Measurements from ENCODE around the gene P2RX5. TPM values are rescaled to one million over a fixed set of nuclear protein-coding genes. Genes with fewer than 3 reads are reported as not detected.

The P2RX5 gene
- total and polyA plus RNA-seq, 7 experiments from 2014 or later = 10.7 to 94.5 (median 18.2) TPM

DNA sequence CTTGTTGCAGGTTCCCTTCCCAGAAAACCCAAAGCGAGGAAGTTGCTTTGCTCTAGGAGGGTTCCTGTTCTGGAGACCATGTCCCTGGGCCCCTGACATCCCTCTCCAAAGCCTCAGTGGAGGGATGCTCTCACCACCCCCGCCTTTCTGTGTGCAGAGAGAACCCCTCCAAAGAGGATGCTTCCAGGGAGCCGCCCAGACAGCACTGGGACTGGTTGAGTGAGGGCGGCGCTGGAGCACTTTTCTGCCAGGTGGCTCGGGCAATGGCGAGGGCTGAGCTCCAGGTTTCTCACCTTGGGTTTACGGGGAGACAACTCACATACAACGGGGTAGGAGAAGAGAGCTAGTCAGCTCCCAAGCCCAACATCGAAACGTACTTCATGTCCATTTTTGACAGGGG lies 20.1 kb downstream of the P2RX5 start:
- no peak overlapping the region for H3K27ac ChIP-seq (ENCODE audit: low read depth, low read length)
- H3K9me3 ChIP-seq (ENCODE audit: control insufficient read depth in 2 of 3, low read length in 3 of 3) = no peaks in the 10 kb centered on the region
- Mint-ChIP-seq H3K36me3 (peaks cover 0 to 14% (median 0%) of the 10 kb centered on the region in 5 donors), H3K27ac (peak overlapping the region in 2 of 9 donors; percentile 34 to 48), H3K27me3 (no peaks in the 10 kb centered on the region), H3K9me3 (peaks cover 0 to 2% (median 0%) of the 10 kb centered on the region in 11 donors), H3K4me3 (no peak overlapping the region), H3K4me1 (peaks cover 3 to 13% (median 5%) of the 10 kb centered on the region in 7 donors)
- no peaks in the 10 kb centered on the region for H3K27me3 ChIP-seq (ENCODE audit: control insufficient read depth in 2 of 2, insufficient read depth in 2 of 2, low read length in 2 of 2)
- H3K4me1 ChIP-seq (ENCODE audit: control insufficient read depth in 2 of 2, insufficient read depth in 2 of 2, low read length in 2 of 2) = no peaks in the 10 kb centered on the region
- ChIA-PET POLR2A (no interaction called here), CTCF (interaction anchor here (1.5 kb wide), 1 partner anchor 152 kb away, joined by 5 read pairs; no protein-coding TSS in a partner anchor)
- peaks cover 0 to 33% (median 0%) of the 10 kb centered on the region in 3 experiments for H3K36me3 ChIP-seq (ENCODE audit: control insufficient read depth in 2 of 3, insufficient read depth in 3 of 3, low read length in 3 of 3)
- intact Hi-C loops (cut with micrococcal nuclease) = no loop called here
- ATAC-seq = no peak
- no peak for DNase-seq
- H3K4me3 ChIP-seq (ENCODE audit: low read length) = no peak overlapping the region

DNA sequence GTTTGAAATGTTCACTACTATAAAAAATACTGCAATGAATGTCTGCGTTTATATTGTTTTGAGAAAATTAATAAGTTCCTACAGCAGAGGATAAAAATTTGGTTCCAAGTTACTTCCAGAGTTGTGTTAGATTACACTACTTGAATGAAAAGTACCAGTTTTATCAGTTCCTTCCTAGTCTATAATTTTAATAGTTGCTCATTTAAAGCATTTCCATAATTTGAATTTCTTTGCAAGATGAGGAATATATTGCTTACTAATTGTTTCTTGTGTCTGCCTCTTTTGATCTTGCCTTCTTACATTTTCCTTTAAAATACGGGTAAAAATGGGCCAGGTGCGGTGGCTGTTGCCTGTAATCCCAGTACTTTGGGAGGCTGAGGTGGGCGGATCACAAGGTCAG lies 23.4 kb downstream of the P2RX5 start:
- POLR2A ChIA-PET = no interaction called here
- CTCF ChIA-PET = no interaction called here
- ATAC-seq (no peak), DNase-seq (no peak)
- Histone ChIP-seq H3K27me3 (ENCODE audit: control insufficient read depth in 2 of 2, insufficient read depth in 2 of 2, low read length in 2 of 2) (no peaks in the 10 kb centered on the region), H3K4me3 (ENCODE audit: low read length) (no peak overlapping the region), H3K27ac (ENCODE audit: low read depth, low read length) (no peak overlapping the region), H3K4me1 (ENCODE audit: control insufficient read depth in 2 of 2, insufficient read depth in 2 of 2, low read length in 2 of 2) (peaks cover 8 to 15% of the 10 kb centered on the region in 2 donors), H3K36me3 (ENCODE audit: control insufficient read depth in 2 of 3, insufficient read depth in 3 of 3, low read length in 3 of 3) (peaks cover 0 to 15% (median 3%) of the 10 kb centered on the region in 3 experiments), H3K9me3 (ENCODE audit: control insufficient read depth in 2 of 3, low read length in 3 of 3) (no peaks in the 10 kb centered on the region)
- H3K27me3 Mint-ChIP-seq = peaks cover 0 to 2% (median 0%) of the 10 kb centered on the region in 5 donors
- H3K4me3 Mint-ChIP-seq = no peak overlapping the region
- no peak overlapping the region for H3K27ac Mint-ChIP-seq
- intact Hi-C loops (cut with micrococcal nuclease) = no loop called here
- peaks cover 0 to 2% (median 0%) of the 10 kb centered on the region in 11 donors for H3K9me3 Mint-ChIP-seq
- peaks cover 10 to 28% (median 19%) of the 10 kb centered on the region in 7 donors for H3K4me1 Mint-ChIP-seq
- peaks cover 0 to 8% (median 0%) of the 10 kb centered on the region in 5 donors for H3K36me3 Mint-ChIP-seq

DNA sequence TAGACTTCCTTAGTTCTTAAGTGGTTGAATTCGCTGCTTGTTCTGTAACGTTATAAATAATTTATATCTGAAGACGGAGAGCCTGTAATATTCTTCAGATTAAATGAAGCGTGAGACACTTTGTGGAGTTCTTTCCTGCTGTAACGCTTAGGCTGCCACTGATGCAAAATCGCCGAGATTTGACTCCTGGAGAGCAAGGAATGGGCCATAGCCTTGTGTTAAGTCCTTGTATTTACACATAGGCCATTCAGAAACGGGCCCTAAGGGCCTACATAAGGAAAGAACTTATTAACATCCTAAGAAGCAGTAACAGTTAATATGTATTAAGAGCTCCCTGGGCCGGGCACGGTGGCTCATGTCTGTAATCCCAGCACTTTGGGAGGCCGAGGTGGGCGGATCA lies 26.4 kb downstream of the P2RX5 start:
- ATAC-seq = no peak
- intact Hi-C loops (cut with micrococcal nuclease) = loop anchor here (2.0 to 5.0 kb wide), 4 partner anchors 53 to 959 kb away; partner anchors contain the start of genes CAMKK1 (in 1 of the 2), CLUH (in 1 of the 2) and HASPIN (in 1 of the 2)

DNA sequence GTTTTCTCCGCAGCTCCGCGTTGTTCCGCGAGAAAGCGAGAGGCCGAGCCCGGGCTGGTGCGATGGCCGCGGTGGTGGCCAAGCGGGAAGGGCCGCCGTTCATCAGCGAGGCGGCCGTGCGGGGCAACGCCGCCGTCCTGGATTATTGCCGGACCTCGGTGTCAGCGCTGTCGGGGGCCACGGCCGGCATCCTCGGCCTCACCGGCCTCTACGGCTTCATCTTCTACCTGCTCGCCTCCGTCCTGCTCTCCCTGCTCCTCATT lies 26.9 kb downstream of the P2RX5 start:
- Histone ChIP-seq H3K4me1 (ENCODE audit: control insufficient read depth in 2 of 2, insufficient read depth in 2 of 2, low read length in 2 of 2) (peaks cover 8 to 17% of the 10 kb centered on the region in 2 donors), H3K27ac (ENCODE audit: low read depth, low read length) (peak overlapping the region; percentile 76), H3K27me3 (ENCODE audit: control insufficient read depth in 2 of 2, insufficient read depth in 2 of 2, low read length in 2 of 2) (no peaks in the 10 kb centered on the region), H3K36me3 (ENCODE audit: control insufficient read depth in 2 of 3, insufficient read depth in 3 of 3, low read length in 3 of 3) (peaks cover 0 to 7% (median 3%) of the 10 kb centered on the region in 3 experiments), H3K9me3 (ENCODE audit: control insufficient read depth in 2 of 3, low read length in 3 of 3) (no peaks in the 10 kb centered on the region), H3K4me3 (ENCODE audit: low read length) (peak overlapping the region; percentile 91)
- Mint-ChIP-seq H3K27me3 (peaks cover 0 to 2% (median 0%) of the 10 kb centered on the region in 5 donors), H3K27ac (peak overlapping the region; percentile 42 to 93 (median 85)), H3K36me3 (peaks cover 0 to 6% (median 0%) of the 10 kb centered on the region in 5 donors), H3K9me3 (peaks cover 0 to 2% (median 0%) of the 10 kb centered on the region in 11 donors), H3K4me1 (peaks cover 21 to 43% (median 30%) of the 10 kb centered on the region in 7 donors), H3K4me3 (peak overlapping the region; percentile 82 to 94 (median 91))
- CTCF ChIA-PET = interaction anchor here (0.6 kb wide), 1 partner anchor 69 kb away, joined by 4 read pairs; no protein-coding TSS in a partner anchor
- peak in 1 of 9 donors; percentile 12 for DNase-seq
- POLR2A ChIA-PET = interaction anchor here (0.9 to 2.1 kb wide), 3 partner anchors 10 to 54 kb away, joined by 3 to 7 read pairs (median 6); partner anchors contain the start of genes CTNS, HASPIN and SHPK
- intact Hi-C loops (cut with micrococcal nuclease) = loop anchor here (2.0 to 5.0 kb wide), 4 partner anchors 53 to 958 kb away; partner anchors contain the start of genes CAMKK1 (in 1 of the 2), CLUH (in 1 of the 2) and HASPIN (in 1 of the 2)
- no peak for ATAC-seq

More for the DNA sequence above, 26.4 kb downstream of the P2RX5 start:
- Mint-ChIP-seq H3K9me3 (peaks cover 0 to 2% (median 0%) of the 10 kb centered on the region in 11 donors), H3K4me3 (peak overlapping the region; percentile 82 to 94 (median 91)), H3K27me3 (peaks cover 0 to 2% (median 0%) of the 10 kb centered on the region in 5 donors), H3K27ac (peak overlapping the region; percentile 42 to 93 (median 85)), H3K36me3 (peaks cover 0 to 6% (median 0%) of the 10 kb centered on the region in 5 donors), H3K4me1 (peaks cover 21 to 43% (median 30%) of the 10 kb centered on the region in 7 donors)
- DNase-seq = no peak
- Histone ChIP-seq H3K27ac (ENCODE audit: low read depth, low read length) (peak overlapping the region; percentile 76), H3K36me3 (ENCODE audit: control insufficient read depth in 2 of 3, insufficient read depth in 3 of 3, low read length in 3 of 3) (peaks cover 0 to 7% (median 3%) of the 10 kb centered on the region in 3 experiments), H3K9me3 (ENCODE audit: control insufficient read depth in 2 of 3, low read length in 3 of 3) (no peaks in the 10 kb centered on the region), H3K27me3 (ENCODE audit: control insufficient read depth in 2 of 2, insufficient read depth in 2 of 2, low read length in 2 of 2) (no peaks in the 10 kb centered on the region), H3K4me1 (ENCODE audit: control insufficient read depth in 2 of 2, insufficient read depth in 2 of 2, low read length in 2 of 2) (peaks cover 8 to 17% of the 10 kb centered on the region in 2 donors), H3K4me3 (ENCODE audit: low read length) (peak overlapping the region; percentile 91)
- ChIA-PET POLR2A (interaction anchor here (0.6 to 2.1 kb wide), 4 partner anchors 9 to 54 kb away, joined by 3 to 7 read pairs (median 4); partner anchors contain the start of genes CTNS, HASPIN and SHPK), CTCF (interaction anchor here (0.6 kb wide), 1 partner anchor 68 kb away, joined by 4 read pairs; no protein-coding TSS in a partner anchor)

DNA sequence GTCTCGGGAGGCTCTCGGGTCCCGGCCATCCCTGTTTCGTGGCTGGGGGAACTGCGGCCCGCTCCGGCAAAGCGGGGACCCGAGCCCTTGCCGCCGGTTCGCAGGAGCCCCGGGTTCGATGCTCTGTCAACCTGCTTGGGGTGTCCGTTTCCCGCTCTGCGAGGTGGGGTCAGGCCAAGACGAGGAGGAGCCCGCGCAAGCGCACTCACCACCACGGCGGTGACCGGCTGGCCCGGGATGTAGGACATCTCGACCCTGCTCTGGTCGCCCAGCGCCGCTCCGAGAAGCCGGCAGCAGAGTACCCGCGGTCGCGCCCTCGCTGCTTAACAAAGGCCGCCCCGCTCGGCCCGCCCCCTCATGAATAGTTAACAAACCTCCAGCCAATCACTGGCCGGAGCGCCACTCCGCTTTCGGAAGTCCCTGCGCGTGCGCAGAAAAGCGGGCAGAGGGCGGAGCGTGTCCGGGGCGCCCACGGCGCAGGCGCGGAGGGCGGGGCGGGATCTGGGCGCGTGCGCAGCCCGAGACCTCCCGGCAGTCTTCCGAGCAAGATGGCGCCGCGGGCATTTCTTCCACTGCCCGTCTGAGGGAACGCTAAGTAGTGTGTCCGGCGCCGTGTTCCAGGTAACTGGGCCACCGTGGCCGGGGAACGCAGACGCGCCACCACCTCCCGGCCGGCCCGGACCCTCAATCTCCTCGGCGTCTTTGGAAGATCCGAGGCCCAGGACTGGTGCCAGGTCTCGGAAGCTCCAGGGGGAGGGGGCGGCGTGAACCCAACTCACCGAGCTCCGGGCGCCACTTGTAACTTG lies 27.5 kb downstream of the P2RX5 start, which contains the start of the genes EMC6 and TAX1BP3:
Gene EMC6 (plus strand): TSS at position 534 of the 806 bp plus-strand sequence. CDS start 335 bp downstream, outside the sequence.
Gene TAX1BP3 (minus strand): TSS at position 300 of the 806 bp plus-strand sequence. CDS start 52 bp downstream, at position 248.
- DNase-seq (peak; percentile 97 to 100 (median 100)), ATAC-seq (peak; percentile 96)
- intact Hi-C loops (cut with micrococcal nuclease) = loop anchor here (1.0 to 5.0 kb wide), 11 partner anchors 28 to 958 kb away; partner anchors contain the start of genes CLUH (in 2 of the 2), CTNS (in 2 of the 2), HASPIN (in 2 of the 2) and NCBP3 (in 2 of the 2)
- H3K36me3 Mint-ChIP-seq = peaks cover 0 to 6% (median 0%) of the 10 kb centered on the region in 5 donors
- Histone ChIP-seq H3K4me1 (ENCODE audit: control insufficient read depth in 2 of 2, insufficient read depth in 2 of 2, low read length in 2 of 2) (peaks cover 8 to 17% of the 10 kb centered on the region in 2 donors), H3K36me3 (ENCODE audit: control insufficient read depth in 2 of 3, insufficient read depth in 3 of 3, low read length in 3 of 3) (peaks cover 0 to 7% (median 3%) of the 10 kb centered on the region in 3 experiments), H3K4me3 (ENCODE audit: low read length) (peak within 1 kb of the TSS; percentile 91), H3K9me3 (ENCODE audit: control insufficient read depth in 2 of 3, low read length in 3 of 3) (no peaks in the 10 kb centered on the region), H3K27me3 (ENCODE audit: control insufficient read depth in 2 of 2, insufficient read depth in 2 of 2, low read length in 2 of 2) (no peaks in the 10 kb centered on the region), H3K27ac (ENCODE audit: low read depth, low read length) (peak within 1 kb of the TSS; percentile 76)
- ChIA-PET POLR2A (interaction anchor here (0.9 to 2.1 kb wide), 3 partner anchors 10 to 55 kb away, joined by 3 to 7 read pairs (median 6); partner anchors contain the start of genes CTNS, HASPIN and SHPK), CTCF (interaction anchor here (0.6 kb wide), 1 partner anchor 69 kb away, joined by 4 read pairs; no protein-coding TSS in a partner anchor)
- H3K4me1 Mint-ChIP-seq = peaks cover 21 to 43% (median 30%) of the 10 kb centered on the region in 7 donors
- H3K4me3 Mint-ChIP-seq = peak within 1 kb of the TSS; percentile 82 to 94 (median 91)
- peaks cover 0 to 2% (median 0%) of the 10 kb centered on the region in 11 donors for H3K9me3 Mint-ChIP-seq
- H3K27me3 Mint-ChIP-seq = peaks cover 0 to 2% (median 0%) of the 10 kb centered on the region in 5 donors
- peak within 1 kb of the TSS; percentile 63 to 93 (median 85) for H3K27ac Mint-ChIP-seq
